ENCODE data around the gene NWD2. TPM values are rescaled to one million over a fixed set of nuclear protein-coding genes. Genes with fewer than 3 reads are reported as not detected.

Gene NWD2
- total and polyA plus RNA-seq, 10 of the 15 experiments (the other 5 are each of a cell fraction or from before 2014, with no cell fraction given) = not detected

DNA sequence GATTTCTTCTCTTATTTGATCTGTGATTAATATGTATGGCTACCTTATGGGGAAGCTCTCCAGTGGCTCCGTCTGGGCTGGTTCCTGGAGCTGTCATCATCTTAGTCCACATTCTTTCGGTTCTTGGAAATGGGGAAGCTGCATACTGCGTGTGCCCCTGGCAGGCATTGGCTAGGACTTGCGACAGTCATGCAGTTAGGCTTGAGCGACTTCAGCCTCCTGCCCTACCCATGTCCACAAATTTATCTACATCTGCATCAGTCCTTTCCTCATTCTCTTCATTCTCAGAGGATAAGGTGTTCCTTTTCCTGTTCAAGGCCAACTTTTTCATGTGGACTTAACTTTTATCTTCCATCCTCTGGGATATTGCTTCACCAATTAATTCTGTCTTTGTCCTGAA, 227.4 kb downstream of the NWD2 start:
- ChIA-PET CTCF (no interaction called here), SMC1A (ENCODE audit: uncharacterized antibody, unreplicated experiment) (interaction anchor here (0.5 to 1.9 kb wide), 3 partner anchors 13 to 580 kb away, joined by 3 to 7 read pairs (median 4); no protein-coding TSS in a partner anchor), POLR2A (no interaction called here), RAD21 (ENCODE audit: unreplicated experiment) (no interaction called here)
- no peaks in the 10 kb centered on the region for H3K4me1 ChIP-seq (ENCODE audit: control insufficient read depth, insufficient read depth, low read length)
- FAIRE-seq (no peak), DNase-seq (ENCODE audit: low read depth, low spot score) (no peak), ATAC-seq (no peak)
- in situ Hi-C loops (cut with MboI) = no loop called here
- no peaks in the 10 kb centered on the region for H3K9me3 ChIP-seq (replicated peaks; ENCODE audit: control insufficient read depth, insufficient read depth, low read length)
- H3K4me2 ChIP-seq (ENCODE audit: control insufficient read depth, insufficient read depth) = no peak overlapping the region
- no peaks in the 10 kb centered on the region for H4K20me1 ChIP-seq (ENCODE audit: control insufficient read depth, insufficient read depth)
- no peaks in the 10 kb centered on the region for H3K79me2 ChIP-seq (ENCODE audit: control insufficient read depth, insufficient read depth, low read length)
- under 1% methylated on average over 5 of the region's 5 CpGs for WGBS (ENCODE audit: insufficient coverage, insufficient replicate concordance, low lambda C conversion rate, missing lambda C conversion rate)
- H3K4me3 ChIP-seq = no peak overlapping the region
- H3K36me3 ChIP-seq (ENCODE audit: control insufficient read depth in 2 of 2, insufficient read depth in 2 of 2, low read length in 1 of 2) = no peaks in the 10 kb centered on the region
- H3K9ac ChIP-seq (ENCODE audit: control insufficient read depth, insufficient read depth, low read length) = no peak overlapping the region
- H2AFZ ChIP-seq (ENCODE audit: control insufficient read depth, low read depth, low read length) = no peak overlapping the region
- no peak overlapping the region for H3K27ac ChIP-seq (ENCODE audit: control insufficient read depth, insufficient read depth)
- no peaks in the 10 kb centered on the region; a peak in 1 of 4 replicates for H3K27me3 ChIP-seq (replicated peaks in 1 of 2; ENCODE audit: control insufficient read depth in 2 of 2, insufficient read depth in 2 of 2, low read length in 1 of 2)
- intact Hi-C loops (cut with micrococcal nuclease; ENCODE audit: unreplicated experiment) = no loop called here
- BruUV-seq (replicated peaks) = no TSS peak
- no peak for TF ChIP-seq CHD4 (IDR thresholded peaks at IDR 0.05)
- no peak for TF ChIP-seq POLR2AphosphoS5 (IDR thresholded peaks at IDR 0.05; ENCODE audit: low read length)
- TF ChIP-seq CBX5 (IDR thresholded peaks at IDR 0.05; ENCODE audit: low read depth) = no peak
- no peak for TF ChIP-seq KDM1A (IDR thresholded peaks at IDR 0.05; ENCODE audit: borderline replicate concordance)
- TF ChIP-seq EGR1 (IDR thresholded peaks at IDR 0.05; ENCODE audit: borderline replicate concordance in 1 of 2, low read depth in 2 of 2, low read length in 2 of 2) = no peak
- TF ChIP-seq MTA2 (IDR thresholded peaks at IDR 0.05; ENCODE audit: low read depth) = no peak
- TF ChIP-seq, protein P1, sequence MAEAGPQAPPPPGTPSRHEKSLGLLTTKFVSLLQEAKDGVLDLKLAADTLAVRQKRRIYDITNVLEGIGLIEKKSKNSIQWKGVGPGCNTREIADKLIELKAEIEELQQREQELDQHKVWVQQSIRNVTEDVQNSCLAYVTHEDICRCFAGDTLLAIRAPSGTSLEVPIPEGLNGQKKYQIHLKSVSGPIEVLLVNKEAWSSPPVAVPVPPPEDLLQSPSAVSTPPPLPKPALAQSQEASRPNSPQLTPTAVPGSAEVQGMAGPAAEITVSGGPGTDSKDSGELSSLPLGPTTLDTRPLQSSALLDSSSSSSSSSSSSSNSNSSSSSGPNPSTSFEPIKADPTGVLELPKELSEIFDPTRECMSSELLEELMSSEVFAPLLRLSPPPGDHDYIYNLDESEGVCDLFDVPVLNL (IDR thresholded peaks at IDR 0.05; ENCODE audit: low read depth, low read length) = no peak

DNA sequence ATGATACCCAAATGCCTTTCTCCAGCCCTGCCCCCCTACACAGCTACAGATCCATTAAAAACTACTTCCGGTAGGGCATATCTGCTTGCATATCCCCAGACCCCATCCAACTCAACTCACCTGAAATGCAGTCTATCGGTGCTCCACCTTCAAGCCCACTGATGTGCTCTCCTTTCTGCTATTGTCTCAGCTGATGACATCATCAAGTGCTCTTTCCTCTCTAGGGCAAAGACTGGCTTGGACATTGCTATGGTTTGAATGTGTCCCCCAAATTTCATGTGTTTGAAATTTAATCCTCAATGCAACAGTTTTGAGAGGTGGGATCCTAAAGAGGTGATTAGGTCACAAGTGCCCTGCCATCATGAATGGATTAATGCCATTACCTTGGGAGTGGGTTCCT, 229.3 kb downstream of the NWD2 start:
- Histone ChIP-seq H4K20me1 (ENCODE audit: control insufficient read depth, insufficient read depth) (no peaks in the 10 kb centered on the region), H3K4me1 (ENCODE audit: control insufficient read depth, insufficient read depth, low read length) (no peaks in the 10 kb centered on the region), H3K4me2 (ENCODE audit: control insufficient read depth, insufficient read depth) (no peak overlapping the region), H3K9me3 (replicated peaks; ENCODE audit: control insufficient read depth, insufficient read depth, low read length) (no peaks in the 10 kb centered on the region), H3K36me3 (ENCODE audit: control insufficient read depth in 2 of 2, insufficient read depth in 2 of 2, low read length in 1 of 2) (no peaks in the 10 kb centered on the region), H3K79me2 (ENCODE audit: control insufficient read depth, insufficient read depth, low read length) (no peaks in the 10 kb centered on the region), H3K9ac (ENCODE audit: control insufficient read depth, insufficient read depth, low read length) (no peak overlapping the region), H3K27me3 (replicated peaks in 1 of 2; ENCODE audit: control insufficient read depth in 2 of 2, insufficient read depth in 2 of 2, low read length in 1 of 2) (no peaks in the 10 kb centered on the region; a peak in 1 of 4 replicates), H3K4me3 (no peak overlapping the region), H2AFZ (ENCODE audit: control insufficient read depth, low read depth, low read length) (no peak overlapping the region), H3K27ac (ENCODE audit: control insufficient read depth, insufficient read depth) (no peak overlapping the region)
- CTCF ChIA-PET = no interaction called here
- TF ChIP-seq, protein P2, sequence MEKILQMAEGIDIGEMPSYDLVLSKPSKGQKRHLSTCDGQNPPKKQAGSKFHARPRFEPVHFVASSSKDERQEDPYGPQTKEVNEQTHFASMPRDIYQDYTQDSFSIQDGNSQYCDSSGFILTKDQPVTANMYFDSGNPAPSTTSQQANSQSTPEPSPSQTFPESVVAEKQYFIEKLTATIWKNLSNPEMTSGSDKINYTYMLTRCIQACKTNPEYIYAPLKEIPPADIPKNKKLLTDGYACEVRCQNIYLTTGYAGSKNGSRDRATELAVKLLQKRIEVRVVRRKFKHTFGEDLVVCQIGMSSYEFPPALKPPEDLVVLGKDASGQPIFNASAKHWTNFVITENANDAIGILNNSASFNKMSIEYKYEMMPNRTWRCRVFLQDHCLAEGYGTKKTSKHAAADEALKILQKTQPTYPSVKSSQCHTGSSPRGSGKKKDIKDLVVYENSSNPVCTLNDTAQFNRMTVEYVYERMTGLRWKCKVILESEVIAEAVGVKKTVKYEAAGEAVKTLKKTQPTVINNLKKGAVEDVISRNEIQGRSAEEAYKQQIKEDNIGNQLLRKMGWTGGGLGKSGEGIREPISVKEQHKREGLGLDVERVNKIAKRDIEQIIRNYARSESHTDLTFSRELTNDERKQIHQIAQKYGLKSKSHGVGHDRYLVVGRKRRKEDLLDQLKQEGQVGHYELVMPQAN (conservative IDR thresholded peaks at IDR 0.05) = no peak
- TF ChIP-seq, protein P3, sequence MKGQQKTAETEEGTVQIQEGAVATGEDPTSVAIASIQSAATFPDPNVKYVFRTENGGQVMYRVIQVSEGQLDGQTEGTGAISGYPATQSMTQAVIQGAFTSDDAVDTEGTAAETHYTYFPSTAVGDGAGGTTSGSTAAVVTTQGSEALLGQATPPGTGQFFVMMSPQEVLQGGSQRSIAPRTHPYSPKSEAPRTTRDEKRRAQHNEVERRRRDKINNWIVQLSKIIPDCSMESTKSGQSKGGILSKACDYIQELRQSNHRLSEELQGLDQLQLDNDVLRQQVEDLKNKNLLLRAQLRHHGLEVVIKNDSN (IDR thresholded peaks at IDR 0.05; ENCODE audit: borderline replicate concordance, extremely low read length, insufficient read depth, low read depth, low read length) = no peak
- FAIRE-seq (no peak), ATAC-seq (no peak), DNase-seq (ENCODE audit: low read depth, low spot score) (no peak)
- BruUV-seq (replicated peaks) = no TSS peak
- RAD21 ChIA-PET (ENCODE audit: unreplicated experiment) = no interaction called here
- SMC1A ChIA-PET (ENCODE audit: uncharacterized antibody, unreplicated experiment) = no interaction called here
- intact Hi-C loops (cut with micrococcal nuclease; ENCODE audit: unreplicated experiment) = no loop called here
- 58% methylated on average over 2 of the region's 2 CpGs for WGBS (ENCODE audit: insufficient coverage, insufficient replicate concordance, low lambda C conversion rate, missing lambda C conversion rate)
- POLR2A ChIA-PET = no interaction called here
- in situ Hi-C loops (cut with MboI) = no loop called here
